GM19193 (cell line): ENCODE data around the gene CD74.

ENCODE experiments used
- POLR2A ChIP-seq: IDR thresholded peaks from 4 replicates; pipeline ENCODE4 v1.6.1; 2011; ENCODE audit not compliant: insufficient read depth, insufficient read length; ENCODE audit errors: extremely low read depth

Gene CD74

GRCh38 chr5:150422758-150423157 lies 10.0 kb upstream of the CD74 start:
- TF ChIP-seq POLR2A = no peak

DNA sequence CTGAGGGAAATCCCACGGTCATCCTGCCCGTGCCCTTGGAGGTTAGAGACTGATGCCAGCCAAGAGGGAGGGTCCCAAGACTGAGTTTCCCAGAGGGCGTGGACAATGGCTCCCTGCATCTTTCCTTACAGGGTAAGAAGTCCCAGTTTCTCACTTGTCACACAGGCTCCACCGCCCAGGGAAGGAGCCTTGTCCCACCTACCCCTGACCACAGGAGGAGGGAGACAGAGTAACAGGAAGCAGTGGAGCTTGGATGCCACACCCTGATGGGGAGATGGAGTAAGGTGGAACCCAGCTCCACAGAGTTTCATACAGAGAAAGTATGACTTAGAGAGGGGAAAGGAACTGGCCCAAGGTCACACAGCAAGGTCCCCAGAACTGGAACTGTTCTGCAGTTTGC lies 9.4 kb upstream of the CD74 start:
- no peak for TF ChIP-seq POLR2A

- no peak for TF ChIP-seq POLR2A
Observed at GRCh38 chr5:150419630-150420270, 7.0 kb upstream of the CD74 start.

GRCh38 chr5:150413176-150413901 lies 629 bp upstream of the CD74 start:
- TF ChIP-seq POLR2A = no peak

- TF ChIP-seq POLR2A = peak; percentile 85
Observed at GRCh38 chr5:150411245-150411979, 1.3 kb downstream of the CD74 start.

DNA sequence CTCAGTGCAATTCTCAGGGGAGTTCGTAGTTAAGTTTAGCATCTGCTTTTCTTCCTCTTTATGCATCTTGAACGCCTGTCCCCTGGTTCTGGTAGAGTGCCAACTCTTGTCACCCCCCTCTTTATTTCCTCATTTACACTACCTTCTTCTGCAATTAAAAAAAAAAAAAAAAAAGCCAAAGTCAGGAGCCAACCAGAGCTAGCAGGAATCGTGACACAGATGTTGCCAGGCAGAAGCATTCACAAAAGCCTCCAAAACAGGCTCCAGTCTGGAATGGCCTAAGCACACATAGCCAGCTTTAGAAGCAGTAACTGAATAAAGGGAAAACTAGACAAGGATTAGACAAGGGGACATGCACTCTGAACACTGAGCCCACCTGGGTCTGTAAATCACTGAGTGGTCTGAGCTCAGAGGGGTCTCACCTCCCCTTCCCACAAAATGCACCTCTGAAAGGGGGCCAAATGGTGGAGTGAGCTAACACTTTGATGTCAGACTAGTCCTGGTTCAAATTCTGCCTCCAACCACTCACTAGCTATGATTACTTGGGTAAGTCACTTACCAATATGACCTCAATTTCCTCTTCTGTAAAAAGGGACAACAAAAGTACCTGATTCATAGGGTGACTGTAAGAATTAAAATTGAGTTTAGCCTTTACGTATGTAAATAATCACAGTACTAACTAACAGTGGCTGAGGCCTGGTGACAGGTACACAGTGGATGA lies 2.0 kb downstream of the CD74 start:
- peak; percentile 77 for TF ChIP-seq POLR2A

DNA sequence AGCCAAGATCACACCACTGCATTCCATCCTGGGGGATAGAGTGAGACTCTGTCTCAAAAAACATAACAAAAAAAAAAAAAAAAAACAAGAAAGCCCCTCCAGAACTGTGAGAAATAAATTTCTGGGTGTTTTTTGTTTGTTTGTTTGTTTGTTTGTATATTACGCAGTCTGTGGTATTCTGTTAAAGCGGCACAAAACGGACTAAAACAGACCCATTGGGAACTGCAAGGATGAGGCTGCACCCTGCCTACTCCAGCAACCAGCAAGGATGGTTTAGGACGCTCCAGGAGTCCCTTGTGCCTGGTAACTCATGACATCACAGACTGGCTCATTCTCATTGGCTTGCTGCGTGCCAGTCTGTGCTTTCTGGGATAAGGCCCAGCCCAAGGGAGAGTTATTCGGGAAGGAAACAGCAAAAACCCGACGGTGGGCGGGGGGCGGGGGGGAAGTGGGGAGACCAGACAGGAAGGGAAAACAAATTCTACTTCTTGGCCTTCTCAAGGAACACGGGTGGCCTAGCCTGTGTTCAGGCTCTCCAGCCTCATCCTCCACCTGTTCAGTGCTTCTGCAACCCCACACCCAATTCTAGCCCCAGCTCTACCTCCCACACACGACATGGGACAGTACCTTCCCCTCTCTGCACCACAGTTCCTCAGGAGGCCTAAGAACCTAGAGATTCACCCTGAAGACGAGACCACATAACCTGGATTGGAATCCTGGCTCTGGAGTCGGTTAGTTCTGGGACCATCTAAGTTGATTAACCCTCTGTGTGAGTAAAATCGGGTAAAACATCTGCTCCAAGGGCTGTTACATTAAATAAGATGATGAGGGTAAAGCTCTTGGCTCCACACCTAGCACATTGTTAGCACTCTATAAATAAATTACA lies 2.8 kb downstream of the CD74 start:
- peak; percentile 87 for TF ChIP-seq POLR2A

GRCh38 chr5:150408231-150408943 lies 4.3 kb downstream of the CD74 start:
- peak; percentile 75 for TF ChIP-seq POLR2A

GRCh38 chr5:150407096-150407720 lies 5.5 kb downstream of the CD74 start:
- TF ChIP-seq POLR2A = peak; percentile 72

- TF ChIP-seq POLR2A = no peak
Observed at GRCh38 chr5:150406723-150407095, 6.0 kb downstream of the CD74 start.

DNA sequence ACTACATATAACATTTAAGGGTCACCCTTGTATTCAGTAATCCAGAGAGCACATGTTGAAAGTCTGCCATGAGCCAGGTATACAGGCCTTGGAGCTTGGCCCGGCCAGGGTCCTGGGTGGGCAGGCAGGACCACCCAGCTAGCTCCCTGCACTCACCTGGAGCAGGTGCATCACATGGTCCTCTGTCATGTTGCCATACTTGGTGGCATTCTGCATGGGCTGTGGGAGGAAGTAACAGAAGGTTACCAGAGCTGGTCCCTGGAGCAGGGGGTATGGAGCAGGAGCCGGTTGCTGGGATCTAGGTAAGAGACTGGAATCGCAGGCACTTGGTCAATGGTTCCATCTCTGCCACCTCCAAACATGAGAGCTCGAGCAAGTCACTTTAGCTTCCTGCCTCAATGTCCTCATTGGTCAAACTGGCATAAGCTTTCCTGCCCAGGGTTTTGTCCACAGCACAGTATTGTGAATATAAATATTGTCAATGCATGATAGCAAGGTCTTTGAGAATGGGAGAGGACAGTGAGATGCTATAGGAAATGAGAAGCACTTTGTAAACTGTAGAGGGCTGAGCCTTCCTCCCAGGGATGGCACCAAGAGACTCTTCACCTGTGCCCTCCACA lies 6.5 kb downstream of the CD74 start:
- peak; percentile 47 for TF ChIP-seq POLR2A

- TF ChIP-seq POLR2A = peak; percentile 87
Observed at GRCh38 chr5:150404941-150405816, 7.5 kb downstream of the CD74 start.
